HG03139 (cell line): ENCODE results near the gene PPIB.
A peak's percentile ranks its signal among the peaks of the same experiment; 100 is the strongest.

Source experiments
- ATAC-seq: cut with Tn5 transposase; IDR thresholded peaks from one replicate; pipeline ENCODE4 v1.9.1; 2021; ENCODE audit not compliant: unreplicated experiment

The PPIB gene

GRCh38 chr15:64158363-64159134, 4.3 kb downstream of the PPIB start:
- no peak for ATAC-seq

- no peak for ATAC-seq
Measured at GRCh38 chr15:64157599-64158125, 5.2 kb downstream of the PPIB start.

- ATAC-seq = no peak
Measured at GRCh38 chr15:64156652-64157331, 6.0 kb downstream of the PPIB start.

- ATAC-seq = no peak
Measured at GRCh38 chr15:64155802-64156651, 6.8 kb downstream of the PPIB start.

GRCh38 chr15:64153480-64154367, 9.1 kb downstream of the PPIB start:
- ATAC-seq = peak; percentile 49

- no peak for ATAC-seq
Measured at GRCh38 chr15:64152507-64153387, 10.1 kb downstream of the PPIB start.

GRCh38 chr15:64151727-64152506, 10.9 kb downstream of the PPIB start, which contains the start of gene SNX22:
SNX22 (plus strand) TSS chr15:64151731; CDS start chr15:64151776, 45 bp downstream.
- peak; percentile 1 for ATAC-seq

GRCh38 chr15:64149893-64150578, 12.8 kb downstream of the PPIB start:
- no peak for ATAC-seq

GRCh38 chr15:64149424-64149823, 13.4 kb downstream of the PPIB start:
- ATAC-seq = no peak

GRCh38 chr15:64148581-64148980, 14.2 kb downstream of the PPIB start:
- ATAC-seq = no peak

GRCh38 chr15:64148168-64148567, 14.7 kb downstream of the PPIB start:
- ATAC-seq = no peak

GRCh38 chr15:64146885-64147681, 15.7 kb downstream of the PPIB start:
- ATAC-seq = no peak

GRCh38 chr15:64146520-64146884, 16.3 kb downstream of the PPIB start:
- ATAC-seq = no peak

- ATAC-seq = no peak
Measured at GRCh38 chr15:64146041-64146440, 16.8 kb downstream of the PPIB start.

GRCh38 chr15:64144565-64145281, 18.1 kb downstream of the PPIB start:
- peak; percentile 55 for ATAC-seq

GRCh38 chr15:64144192-64144564, 18.6 kb downstream of the PPIB start:
- ATAC-seq = no peak

- ATAC-seq = no peak
Measured at GRCh38 chr15:64143276-64143675, 19.5 kb downstream of the PPIB start.
